GM15510 (cell line): ENCODE results near the gene HIKESHI.

Experiments
- POLR2A ChIP-seq: IDR thresholded peaks from 3 replicates; pipeline ENCODE4 v1.6.1; 2011; ENCODE audit warnings: borderline replicate concordance; ENCODE audit not compliant: insufficient read length; ENCODE audit errors: extremely low read depth

Gene HIKESHI

DNA sequence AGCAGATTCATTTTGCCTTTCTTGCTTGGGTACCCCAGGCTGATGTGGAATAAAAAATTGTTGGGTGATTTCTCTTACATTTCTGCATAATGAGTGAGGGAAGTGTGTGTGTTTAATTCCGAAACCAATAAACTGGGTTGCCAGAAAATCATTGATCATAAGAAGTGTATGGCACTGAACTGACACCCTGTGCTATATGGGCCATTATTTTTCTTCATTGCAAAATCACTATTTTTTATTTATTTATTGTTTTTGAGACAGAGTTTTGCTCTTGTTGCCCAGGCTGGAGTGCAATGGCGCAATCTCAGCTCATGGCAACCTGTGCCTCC lies 14.6 kb upstream of the HIKESHI start:
- TF ChIP-seq POLR2A: no peak

DNA sequence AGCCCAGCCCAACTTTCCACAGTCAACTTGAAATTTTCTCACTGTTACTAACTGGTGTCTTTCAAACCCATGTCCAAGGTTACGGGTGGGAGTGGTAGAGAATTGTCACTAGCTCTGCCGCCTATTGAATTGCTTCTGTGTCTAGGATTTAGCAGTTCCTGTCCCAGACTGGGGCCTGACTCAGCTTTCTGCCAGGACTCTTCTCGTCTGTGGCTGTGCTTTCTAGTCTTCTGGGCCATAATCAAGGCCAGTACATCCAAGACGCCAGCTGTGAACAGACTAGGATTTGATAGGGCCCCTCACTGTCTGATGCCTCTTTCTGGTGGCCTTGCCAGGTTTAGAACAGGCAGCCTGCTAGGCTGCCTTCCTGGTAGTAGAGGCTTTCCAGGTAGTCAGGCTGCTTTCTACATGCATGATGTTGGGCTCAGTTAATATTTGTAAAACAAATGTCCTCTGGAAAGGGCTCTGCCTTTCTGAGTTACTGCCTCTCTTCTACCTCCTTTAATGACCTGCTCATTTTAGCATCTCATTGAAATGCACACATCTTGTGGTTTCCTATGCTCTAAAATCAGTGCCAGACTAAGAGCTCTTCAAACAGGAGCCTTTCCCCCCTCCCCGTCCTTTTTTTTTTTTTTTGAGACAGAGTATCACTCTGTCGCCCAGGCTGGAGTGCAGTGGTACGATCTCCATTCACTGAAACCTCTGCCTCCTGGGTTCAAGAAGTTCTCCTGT lies 13.1 kb upstream of the HIKESHI start:
- TF ChIP-seq POLR2A: no peak

DNA sequence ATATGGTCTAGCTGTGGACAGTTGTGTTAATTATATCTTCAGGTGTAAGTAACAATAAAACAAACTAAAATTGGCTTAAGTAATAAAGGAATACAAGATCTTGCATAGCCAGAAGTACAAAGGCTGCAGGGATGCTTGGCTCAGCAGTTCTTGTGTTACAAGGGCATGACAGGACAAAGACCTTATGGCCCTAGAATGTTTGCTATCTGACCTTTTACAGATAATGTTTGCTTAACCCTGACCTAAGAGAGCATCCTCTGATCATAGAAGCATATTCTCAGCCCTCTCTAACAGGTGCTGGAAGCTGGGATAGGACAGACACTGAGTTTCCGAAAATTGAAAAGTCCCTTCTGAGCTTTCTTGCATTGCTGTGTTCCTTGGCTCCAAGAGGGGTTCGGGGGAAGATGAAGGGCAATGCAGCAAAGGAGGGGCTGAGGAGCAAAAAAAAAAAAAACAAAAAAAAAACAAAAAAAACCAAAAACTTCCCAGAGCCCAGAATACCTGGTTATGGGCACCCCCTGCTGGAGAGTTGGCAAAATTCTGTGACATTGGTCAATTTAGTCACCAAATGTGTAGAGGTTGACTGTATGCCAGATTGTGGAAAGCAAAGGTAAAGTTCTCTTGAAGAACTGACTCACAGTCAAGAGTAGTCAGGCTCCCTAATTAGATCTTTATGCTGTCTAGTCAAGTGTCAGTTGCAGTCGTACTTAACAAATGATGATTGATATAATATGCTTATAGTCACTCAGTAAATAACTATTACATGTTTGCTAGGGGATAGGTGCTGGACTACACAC lies 10.4 kb upstream of the HIKESHI start:
- no peak for TF ChIP-seq POLR2A

DNA sequence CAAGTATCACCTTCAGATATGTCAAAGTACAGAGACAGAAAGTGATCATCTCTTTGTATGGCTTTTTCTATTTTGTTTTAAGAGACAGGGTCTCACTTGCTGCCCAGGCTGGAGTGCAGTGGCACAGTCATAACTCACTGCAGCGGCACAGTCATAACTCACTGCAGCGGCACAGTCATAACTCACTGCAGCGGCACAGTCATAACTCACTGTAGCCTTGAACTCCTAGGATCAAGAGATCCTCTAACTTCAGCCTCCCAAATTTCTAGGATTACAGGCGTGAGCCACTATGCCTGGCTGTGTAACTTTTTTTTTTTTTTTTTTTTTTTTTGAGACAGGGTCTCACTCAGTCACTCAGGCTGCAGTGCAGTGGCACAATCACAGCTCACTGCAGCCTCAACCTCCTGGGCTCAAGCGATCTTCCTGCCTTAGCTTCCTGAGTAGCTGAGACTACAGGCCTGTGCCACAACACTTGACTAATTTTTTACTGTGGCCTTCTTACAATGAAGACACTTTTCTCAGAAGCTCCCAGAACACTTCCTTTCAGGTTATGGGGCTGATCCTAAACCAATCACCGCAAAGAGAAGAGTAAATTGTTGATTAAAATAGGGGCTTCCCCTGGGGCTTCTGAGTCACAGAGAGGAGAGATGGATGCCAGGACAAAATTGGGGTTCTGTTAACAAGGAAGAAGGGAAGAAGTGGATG lies 9.0 kb upstream of the HIKESHI start:
- TF ChIP-seq POLR2A: no peak

DNA sequence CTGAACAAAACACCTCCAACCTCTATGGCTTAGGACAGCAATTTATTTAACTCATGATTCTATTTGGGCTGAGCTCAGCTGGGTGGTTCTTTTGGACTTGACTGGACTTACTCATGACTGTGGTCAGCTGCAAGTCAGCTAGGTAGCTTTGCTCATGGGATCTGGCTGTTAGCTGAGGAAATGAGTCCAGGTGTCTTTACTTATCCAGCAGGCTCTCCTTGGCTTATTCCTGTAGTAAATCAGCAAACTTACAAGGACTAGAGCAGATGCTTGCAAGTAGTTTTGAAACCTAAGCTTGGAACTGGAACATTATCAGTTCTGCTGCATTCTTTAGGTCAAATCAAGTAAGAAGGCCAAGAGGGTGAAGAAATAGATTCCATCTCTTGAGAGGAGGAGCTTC lies 8.0 kb upstream of the HIKESHI start:
- no peak for TF ChIP-seq POLR2A

DNA sequence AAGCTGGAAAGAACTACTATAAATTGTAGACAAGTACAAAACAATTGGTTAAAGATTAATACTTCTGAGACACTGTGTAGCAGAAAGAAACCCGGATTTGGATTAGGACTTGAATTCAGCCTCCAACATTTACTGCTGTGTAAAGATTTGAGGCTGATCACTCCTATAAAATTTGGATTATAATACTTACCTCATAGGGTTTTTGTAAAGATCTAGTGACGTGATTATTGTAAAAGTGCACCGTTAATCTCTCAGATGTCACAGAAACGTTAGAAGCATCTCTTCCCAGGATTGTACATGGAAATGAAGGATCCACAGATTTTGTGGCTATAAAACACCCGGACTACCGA lies 323 bp upstream of the HIKESHI start:
- TF ChIP-seq POLR2A: no peak

DNA sequence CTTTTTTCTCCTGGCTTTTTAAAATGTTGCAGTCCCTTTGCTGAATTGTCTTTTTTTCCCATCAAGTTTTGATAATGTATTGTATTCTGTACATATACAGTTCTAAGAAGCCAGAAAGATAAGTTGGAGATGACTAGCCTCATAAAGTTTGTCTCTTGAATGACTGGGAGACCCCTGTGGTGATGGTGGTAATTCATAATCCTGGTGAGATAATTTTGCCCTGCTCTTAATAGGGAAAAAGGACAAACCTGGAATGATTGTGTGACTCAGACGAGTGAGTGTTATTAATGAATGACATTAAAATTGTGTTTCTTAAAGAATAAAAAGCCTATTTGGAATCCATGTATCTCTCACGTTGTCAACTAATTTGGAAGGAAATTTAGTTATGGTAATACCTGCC lies 1.2 kb downstream of the HIKESHI start:
- no peak for TF ChIP-seq POLR2A

DNA sequence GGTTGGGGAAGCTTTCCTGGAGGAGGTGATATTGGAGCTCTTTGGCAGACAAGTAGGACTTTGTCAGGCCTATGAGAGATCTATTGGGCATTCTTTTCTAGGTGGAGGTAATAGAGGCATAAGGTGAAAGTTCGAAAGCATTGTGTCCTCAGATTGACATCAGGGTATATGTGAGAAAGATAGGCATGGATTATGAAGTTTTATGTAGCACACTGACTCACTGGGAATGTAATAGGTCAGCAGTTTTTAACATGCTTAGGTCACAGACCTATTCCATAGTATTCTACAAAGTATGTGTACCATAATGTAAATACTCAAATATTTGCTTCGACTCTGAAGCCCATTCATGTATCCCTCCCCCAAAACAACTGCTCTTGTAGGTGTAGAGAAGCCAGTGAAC lies 11.8 kb downstream of the HIKESHI start:
- no peak for TF ChIP-seq POLR2A

DNA sequence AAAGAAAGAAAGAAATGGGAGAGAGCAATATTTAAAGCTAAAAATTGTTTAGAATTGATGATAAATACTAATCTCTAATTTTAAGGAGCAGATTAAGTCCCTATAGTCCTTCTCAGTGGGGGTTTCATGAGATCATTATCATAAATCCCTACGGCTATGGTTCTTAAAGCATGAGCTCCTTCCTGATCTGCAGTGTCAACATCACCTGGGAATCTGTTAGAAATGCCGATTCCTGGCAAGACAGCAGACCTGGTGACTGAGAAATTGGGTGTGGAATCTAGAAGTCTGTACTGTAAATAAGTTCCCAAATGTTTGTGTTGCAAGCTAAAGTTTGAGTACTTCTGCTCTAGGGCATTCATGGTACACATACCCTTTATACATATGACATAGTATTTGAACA lies 12.6 kb downstream of the HIKESHI start:
- no peak for TF ChIP-seq POLR2A

DNA sequence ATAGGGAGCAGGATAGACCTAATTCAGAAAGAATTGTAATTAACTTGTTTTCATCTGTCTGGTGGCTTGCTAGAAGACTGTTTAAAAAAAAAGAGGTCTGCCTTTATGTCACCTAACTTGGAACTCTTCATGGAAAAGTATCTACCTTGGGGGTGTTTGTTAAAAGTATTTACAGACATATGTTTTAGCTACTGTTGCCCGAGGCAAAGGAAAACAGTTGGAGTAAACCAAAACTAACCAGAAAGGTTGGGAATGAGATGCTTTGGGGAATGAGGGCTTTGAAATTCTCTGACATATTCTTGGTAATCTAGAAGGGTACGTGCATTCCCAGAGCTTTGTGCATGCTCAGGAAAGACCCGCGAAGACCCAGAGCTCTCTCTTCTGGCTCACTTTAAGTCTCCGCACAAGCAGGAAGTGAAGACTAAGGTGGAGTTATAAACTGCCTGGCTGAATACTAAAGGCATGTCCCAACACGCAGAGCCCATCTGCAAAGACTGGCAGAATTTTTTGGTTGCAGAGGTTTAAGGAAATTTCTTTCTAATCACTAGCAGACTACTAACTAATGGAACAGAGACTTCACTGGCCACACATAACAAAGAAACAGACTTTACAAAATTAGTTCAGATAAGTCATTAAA lies 33.2 kb downstream of the HIKESHI start:
- TF ChIP-seq POLR2A: no peak

DNA sequence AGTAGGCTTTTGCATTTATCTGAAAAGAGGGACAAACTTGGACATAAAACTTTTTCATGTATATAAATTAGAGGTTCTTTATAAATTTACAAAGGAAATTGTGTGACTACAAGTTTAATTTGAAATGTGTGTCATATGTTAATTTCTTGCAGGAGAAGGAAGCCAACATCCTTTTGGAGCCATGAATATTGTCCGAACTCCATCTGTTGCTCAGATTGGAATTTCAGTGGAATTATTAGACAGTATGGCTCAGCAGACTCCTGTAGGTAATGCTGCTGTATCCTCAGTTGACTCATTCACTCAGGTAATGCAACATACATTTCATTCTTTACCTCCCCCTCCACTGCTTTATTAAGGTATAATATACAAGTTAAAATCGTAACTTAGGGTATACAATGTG lies 35.2 kb downstream of the HIKESHI start:
- TF ChIP-seq POLR2A: no peak

DNA sequence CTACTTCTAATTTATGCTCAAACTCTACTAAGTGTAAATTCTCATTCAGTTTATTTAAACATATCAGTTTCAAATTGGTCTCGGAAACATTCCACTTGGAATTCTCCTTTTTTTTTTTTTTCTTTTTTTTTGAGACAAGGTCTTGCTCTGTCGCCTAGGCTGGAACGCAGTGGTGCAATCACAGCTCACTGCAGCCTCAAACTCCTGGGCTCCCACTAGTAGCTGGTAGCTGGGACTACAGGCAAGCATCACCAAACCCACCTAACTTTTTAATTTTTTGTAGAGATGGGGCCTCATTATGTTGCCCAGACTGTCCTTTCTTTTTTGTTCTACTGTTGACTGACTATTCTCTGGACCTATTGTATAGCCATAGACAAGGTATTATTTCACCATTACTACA lies 39.3 kb downstream of the HIKESHI start:
- TF ChIP-seq POLR2A: no peak

DNA sequence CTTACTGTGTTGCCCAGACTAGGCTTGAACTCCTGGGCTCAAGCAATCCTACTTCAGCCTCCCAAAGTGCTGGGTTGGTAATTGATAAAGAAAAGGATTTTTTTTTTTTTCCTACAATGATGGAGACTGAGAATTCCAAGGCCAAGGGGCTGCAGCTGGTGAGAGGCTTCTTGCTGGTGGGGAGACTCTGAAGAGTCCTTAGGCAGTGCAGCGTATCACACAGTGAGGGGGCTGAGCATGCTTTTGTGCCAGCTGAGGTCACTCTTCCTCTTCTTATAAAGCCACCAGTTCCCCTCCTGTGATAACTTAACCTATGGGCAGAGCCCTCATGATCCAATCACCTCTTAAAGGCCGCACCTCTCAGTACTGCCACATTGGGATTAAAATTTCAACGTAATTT lies 44.5 kb downstream of the HIKESHI start:
- no peak for TF ChIP-seq POLR2A

DNA sequence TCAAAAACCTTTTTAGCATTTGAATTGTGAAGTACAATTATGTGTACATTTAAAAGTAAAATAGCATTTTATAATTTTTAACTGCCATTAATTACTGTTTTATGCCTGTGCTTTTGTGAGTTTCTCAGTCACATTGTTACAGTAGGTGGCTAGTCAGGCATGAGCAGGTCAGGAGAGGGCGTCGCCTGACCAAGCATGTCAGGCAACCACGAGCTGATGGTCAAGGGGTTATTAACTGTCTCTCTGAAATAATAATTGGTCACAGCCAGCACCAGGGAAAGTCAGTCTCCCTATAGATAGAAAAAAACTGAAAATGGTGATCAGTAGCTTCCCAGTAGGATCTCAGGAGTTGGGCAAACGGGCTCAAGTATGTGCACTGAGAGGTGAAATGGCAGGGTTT lies 53.2 kb downstream of the HIKESHI start:
- TF ChIP-seq POLR2A: no peak

DNA sequence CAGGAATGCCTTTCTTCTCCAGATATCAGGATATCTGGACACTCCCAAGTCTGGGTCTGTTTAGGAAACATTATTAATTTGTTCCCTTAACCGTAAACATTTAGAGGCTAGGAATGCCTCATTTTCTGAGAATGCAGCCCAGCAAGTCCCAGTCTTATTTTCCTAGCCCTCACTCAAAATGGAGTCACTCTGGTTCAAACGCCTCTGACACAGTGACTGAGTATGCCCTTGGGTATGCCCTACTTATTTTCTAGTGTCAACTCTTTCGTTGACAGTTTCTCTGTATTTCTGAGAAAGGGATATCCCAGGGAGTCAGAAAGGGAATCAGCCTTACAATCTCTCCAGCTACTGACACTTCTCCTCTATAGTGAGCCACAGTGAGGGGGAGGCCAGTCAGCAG lies 56.7 kb downstream of the HIKESHI start:
- TF ChIP-seq POLR2A: no peak
